AG04449 (cell line): ENCODE results near the gene ARHGDIA.

Experiments
- CTCF ChIA-PET: fragments of 350-600 bp; formaldehyde crosslinking; extraction: SDS; loops from one replicate; lab custom pipeline; 2021; ENCODE audit warnings: antibody characterized with exemption; lab: Yijun Ruan, JAX
- POLR2A ChIA-PET: fragments of 400-600, 350-600 bp; formaldehyde crosslinking; extraction: SDS; loops from one replicate; lab custom pipeline; 2020; ENCODE audit warnings: antibody characterized with exemption, inconsistent platforms; lab: Yijun Ruan, JAX
- DNase-seq: peaks from one replicate; pipeline ENCODE4 v3.0.0-alpha.2; 2010; ENCODE audit warnings: low read depth, low spot score
- H3K4me3 ChIP-seq: 2 replicates; pipeline ENCODE4 v1.5.1; 2011; ENCODE audit warnings: low read depth, mild to moderate bottlenecking, control low read depth, low read length
- TF ChIP-seq, protein P1 (sequence below): IDR thresholded peaks from one replicate; pipeline ENCODE4 v1.5.1; 2011; ENCODE audit warnings: mild to moderate bottlenecking, moderate library complexity, low read length, control low read depth, inconsistent platforms; ENCODE audit not compliant: insufficient read depth; ENCODE audit errors: missing control alignments

ARHGDIA gene

DNA sequence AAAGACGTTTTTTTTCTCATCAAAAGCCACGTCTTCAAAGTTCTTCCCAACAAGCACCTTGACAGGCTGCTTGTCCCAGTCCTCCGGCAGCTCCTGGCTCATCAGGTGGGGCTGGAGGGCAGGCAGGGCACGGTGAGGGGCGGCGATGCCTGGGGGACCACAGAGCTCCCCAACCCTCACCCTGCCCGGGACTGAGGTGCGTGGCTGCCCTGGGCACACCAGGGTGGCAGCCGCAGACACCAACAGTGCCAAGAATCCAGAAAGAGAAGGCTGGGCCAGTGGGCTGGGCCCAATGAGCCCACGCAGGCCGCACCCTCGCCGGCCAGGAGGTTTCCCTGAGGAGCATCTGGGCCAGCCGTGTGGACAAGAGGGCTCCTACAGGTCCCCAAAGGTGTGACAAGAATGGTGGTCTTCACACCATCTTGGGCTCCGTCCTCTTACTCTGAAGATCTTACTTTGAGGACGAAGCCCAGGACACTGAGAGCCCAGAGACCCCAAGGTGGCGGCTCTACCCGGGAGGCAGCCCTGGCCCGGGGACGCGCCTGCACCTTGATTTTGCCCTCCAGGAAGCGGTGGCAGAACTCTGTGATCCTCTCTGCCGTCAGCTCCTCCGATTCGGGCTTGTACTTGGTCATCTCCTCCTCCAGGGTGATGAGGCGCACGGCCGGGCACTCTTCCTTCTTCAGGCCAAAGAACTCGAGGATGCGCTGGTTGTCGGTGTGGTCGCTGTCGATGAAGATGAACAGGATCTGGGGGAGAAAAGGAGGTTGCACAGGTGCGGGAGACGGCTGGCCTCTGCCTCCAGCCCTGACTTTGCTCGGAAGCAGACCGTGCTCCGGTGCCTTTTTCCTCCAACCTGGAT lies 25.0 kb downstream of the ARHGDIA start:
- ChIA-PET POLR2A (interaction anchor here (1.0 kb wide), 1 partner anchor 13 kb away, joined by 4 read pairs; the partner anchor contains the start of gene MCRIP1), CTCF (interaction anchor here (1.4 kb wide), 1 partner anchor 9 kb away, joined by 3 read pairs; no protein-coding TSS in a partner anchor)
- no peak overlapping the region for H3K4me3 ChIP-seq
- DNase-seq: no peak
- TF ChIP-seq, protein P1, sequence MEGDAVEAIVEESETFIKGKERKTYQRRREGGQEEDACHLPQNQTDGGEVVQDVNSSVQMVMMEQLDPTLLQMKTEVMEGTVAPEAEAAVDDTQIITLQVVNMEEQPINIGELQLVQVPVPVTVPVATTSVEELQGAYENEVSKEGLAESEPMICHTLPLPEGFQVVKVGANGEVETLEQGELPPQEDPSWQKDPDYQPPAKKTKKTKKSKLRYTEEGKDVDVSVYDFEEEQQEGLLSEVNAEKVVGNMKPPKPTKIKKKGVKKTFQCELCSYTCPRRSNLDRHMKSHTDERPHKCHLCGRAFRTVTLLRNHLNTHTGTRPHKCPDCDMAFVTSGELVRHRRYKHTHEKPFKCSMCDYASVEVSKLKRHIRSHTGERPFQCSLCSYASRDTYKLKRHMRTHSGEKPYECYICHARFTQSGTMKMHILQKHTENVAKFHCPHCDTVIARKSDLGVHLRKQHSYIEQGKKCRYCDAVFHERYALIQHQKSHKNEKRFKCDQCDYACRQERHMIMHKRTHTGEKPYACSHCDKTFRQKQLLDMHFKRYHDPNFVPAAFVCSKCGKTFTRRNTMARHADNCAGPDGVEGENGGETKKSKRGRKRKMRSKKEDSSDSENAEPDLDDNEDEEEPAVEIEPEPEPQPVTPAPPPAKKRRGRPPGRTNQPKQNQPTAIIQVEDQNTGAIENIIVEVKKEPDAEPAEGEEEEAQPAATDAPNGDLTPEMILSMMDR: no peak

DNA sequence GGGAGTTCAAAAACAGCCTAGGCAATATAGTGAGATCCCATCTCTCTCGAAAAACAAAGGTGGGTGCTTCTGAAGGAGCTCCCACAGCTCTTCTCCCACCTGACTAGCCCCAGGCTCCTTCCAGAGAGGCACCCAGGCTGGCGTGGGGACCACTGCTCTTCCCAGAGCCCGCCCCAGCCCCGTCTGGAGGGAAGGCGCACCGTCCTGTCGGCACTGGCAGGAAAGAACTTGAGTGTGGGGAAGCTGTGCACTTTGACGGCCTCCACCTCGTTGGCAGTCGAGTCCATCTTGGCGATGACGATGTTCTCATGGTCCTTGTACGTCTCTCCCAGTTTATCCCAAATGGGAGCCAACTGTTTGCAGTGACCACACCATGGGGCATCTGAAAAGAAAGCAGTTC lies 25.8 kb downstream of the ARHGDIA start:
- ChIA-PET POLR2A (interaction anchor here (1.0 kb wide), 1 partner anchor 12 kb away, joined by 4 read pairs; the partner anchor contains the start of gene MCRIP1), CTCF (interaction anchor here (1.4 kb wide), 1 partner anchor 10 kb away, joined by 3 read pairs; no protein-coding TSS in a partner anchor)
- TF ChIP-seq, protein P1: no peak
- no peak for DNase-seq
- H3K4me3 ChIP-seq: no peak overlapping the region

DNA sequence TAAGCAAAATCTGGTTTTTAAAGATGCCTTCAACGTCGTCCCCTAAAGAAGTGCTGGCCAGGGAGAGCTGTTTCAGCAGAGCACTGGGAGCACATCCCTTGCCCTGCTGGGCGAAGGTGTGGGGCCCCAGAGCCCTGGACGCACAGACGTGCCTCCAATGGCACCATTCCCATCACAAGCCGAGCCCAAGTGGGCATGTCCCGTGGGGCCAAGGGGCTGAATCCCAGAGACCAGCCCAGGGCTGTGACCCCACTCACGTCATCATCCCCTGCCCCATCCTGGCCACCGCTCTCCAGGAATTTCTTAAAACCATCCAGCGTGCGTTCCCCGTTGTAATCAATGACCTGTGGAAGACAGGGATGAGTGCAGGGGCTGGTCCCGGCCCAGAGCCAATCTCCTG lies 26.2 kb downstream of the ARHGDIA start:
- no peak overlapping the region for H3K4me3 ChIP-seq
- no peak for DNase-seq
- ChIA-PET CTCF (interaction anchor here (1.4 kb wide), 1 partner anchor 10 kb away, joined by 3 read pairs; no protein-coding TSS in a partner anchor), POLR2A (interaction anchor here (1.0 kb wide), 1 partner anchor 12 kb away, joined by 4 read pairs; the partner anchor contains the start of gene MCRIP1)
- TF ChIP-seq, protein P1: no peak

DNA sequence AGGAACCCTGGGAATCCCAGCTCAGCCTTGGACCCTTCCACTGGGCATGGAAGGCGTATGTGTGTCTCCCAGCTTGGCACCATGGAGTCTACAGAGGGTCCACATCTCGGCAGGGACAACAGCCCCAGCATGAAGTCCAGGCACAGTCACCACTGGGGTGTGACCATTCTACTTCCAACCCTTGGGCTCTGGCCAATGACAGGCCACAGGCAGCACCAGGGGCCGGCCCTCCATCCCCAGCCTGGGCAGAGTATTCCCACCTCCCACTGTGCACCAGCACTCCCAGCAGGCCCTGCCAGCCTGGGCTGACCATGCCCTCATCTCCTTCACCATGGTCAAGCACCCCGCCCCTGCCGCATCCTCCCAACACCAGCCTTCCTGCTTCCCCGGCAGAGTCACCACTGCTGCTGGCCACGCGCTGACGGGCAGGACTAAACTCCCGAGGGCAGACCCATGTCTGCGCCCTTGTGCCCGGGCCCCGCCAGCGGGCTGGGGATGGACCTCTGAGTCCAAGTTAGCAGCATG lies 26.7 kb downstream of the ARHGDIA start:
- CTCF ChIA-PET: interaction anchor here (0.7 to 2.9 kb wide), 2 partner anchors 9 to 11 kb away, joined by 3 to 12 read pairs; partner anchors contain the start of gene MCRIP1
- POLR2A ChIA-PET: no interaction called here
- H3K4me3 ChIP-seq: no peak overlapping the region
- TF ChIP-seq, protein P1: no peak
- no peak for DNase-seq

DNA sequence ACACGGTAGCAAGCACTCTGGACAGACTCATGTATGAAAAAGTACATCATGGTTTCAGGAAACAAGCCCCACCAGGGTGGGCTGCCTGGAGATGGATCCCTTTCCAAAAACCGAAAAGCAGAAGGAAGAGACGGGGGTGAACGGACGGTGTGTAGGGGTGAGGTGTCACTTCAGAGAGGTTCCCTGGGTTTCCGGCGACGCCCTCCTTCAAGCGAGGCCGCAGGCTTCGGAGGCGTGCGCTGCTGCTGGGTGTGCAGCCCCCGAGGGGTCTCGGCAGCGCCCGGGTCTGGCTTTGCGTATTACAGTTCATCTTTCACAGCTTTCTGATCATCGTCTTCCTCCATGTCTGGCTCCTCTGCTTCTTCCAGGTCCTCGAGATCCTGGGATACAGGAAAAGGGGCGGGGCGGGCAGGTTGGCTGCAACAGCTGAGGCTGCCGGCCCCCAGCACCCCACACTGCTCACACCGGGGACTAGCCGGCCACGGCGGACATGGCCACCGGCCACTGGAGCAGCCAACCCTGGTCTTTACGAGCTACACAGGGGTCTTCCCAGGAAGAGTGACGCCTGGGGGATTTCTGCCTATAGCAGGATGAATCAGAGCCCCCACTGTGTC lies 27.3 kb downstream of the ARHGDIA start:
- CTCF ChIA-PET: interaction anchor here (0.7 to 2.9 kb wide), 3 partner anchors 9 to 10 kb away, joined by 3 to 12 read pairs (median 9); partner anchors contain the start of genes MCRIP1 and PPP1R27
- TF ChIP-seq, protein P1: no peak
- POLR2A ChIA-PET: no interaction called here
- DNase-seq: no peak
- H3K4me3 ChIP-seq: no peak overlapping the region
